ENCODE measurements around the gene ARHGAP15. TPM values are rescaled to one million over a fixed set of nuclear protein-coding genes. Genes with fewer than 3 reads are reported as not detected.

The ARHGAP15 gene
- total RNA-seq, 1 donor from 2014 or later = 0.51 TPM

DNA sequence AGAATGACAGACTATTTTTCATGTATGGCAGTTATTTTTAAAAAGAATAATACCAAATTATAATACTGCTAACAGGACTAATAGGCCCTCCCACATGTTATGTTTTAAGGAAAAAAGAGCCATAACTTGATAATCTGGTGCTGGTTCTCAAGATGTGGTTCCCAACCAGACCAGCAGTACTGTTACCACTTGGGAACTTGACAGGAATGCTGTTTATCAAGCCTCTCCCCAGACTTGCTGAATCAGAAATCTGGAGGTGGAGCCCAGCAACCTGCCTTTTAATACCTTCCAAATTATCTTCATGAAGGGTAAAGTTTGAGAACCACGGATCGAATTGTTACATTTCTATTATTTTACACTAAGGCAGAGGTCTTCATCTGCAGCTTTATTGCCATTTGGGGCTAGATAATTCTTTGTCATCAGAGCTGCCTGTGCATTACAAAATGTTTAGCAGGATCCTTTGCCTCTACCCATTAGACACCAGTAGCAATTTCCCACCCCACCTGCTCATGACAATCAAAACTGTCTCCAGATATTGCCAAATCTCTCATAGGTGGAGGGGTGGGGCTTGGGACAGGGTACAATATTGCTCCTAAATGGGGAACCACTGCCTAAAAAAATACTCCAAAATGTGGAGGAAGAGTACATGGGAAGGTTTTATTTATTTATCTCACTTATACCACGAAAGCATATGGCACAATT is 629.6 kb downstream of the ARHGAP15 start:
- peaks cover 38% of the 10 kb centered on the region for H3K4me1 Mint-ChIP-seq
- no peaks in the 10 kb centered on the region for H3K27me3 Mint-ChIP-seq (ENCODE audit: low read depth)
- no peak for DNase-seq (ENCODE audit: low spot score in 2 of 2, unreplicated experiment in 2 of 2)
- no peak overlapping the region for H3K4me3 Mint-ChIP-seq
- TF ChIP-seq, protein P1, sequence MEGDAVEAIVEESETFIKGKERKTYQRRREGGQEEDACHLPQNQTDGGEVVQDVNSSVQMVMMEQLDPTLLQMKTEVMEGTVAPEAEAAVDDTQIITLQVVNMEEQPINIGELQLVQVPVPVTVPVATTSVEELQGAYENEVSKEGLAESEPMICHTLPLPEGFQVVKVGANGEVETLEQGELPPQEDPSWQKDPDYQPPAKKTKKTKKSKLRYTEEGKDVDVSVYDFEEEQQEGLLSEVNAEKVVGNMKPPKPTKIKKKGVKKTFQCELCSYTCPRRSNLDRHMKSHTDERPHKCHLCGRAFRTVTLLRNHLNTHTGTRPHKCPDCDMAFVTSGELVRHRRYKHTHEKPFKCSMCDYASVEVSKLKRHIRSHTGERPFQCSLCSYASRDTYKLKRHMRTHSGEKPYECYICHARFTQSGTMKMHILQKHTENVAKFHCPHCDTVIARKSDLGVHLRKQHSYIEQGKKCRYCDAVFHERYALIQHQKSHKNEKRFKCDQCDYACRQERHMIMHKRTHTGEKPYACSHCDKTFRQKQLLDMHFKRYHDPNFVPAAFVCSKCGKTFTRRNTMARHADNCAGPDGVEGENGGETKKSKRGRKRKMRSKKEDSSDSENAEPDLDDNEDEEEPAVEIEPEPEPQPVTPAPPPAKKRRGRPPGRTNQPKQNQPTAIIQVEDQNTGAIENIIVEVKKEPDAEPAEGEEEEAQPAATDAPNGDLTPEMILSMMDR (IDR thresholded peaks at IDR 0.05; ENCODE audit: unreplicated experiment) = no peak
- H3K36me3 Mint-ChIP-seq = no peaks in the 10 kb centered on the region
- H3K9me3 Mint-ChIP-seq = no peaks in the 10 kb centered on the region
- no peak overlapping the region for H3K27ac Mint-ChIP-seq

DNA sequence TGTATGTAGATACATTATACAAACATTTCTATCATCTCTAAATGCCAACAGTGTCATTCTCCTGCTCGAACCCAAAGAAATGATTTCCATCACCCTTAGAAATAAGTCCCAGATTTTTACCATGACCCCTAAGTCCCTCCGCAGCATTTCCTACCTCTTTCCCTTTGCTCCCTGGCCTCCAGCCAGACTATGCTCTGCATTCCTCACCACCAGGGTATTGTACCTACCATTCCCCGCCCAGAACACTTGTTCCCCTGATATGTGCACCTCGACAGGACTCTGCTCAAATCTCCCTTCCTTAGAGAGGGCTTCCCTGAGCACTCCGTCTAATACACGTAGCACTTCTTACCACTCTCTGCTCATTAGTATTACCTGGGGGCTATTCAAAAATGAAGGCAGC is 630.2 kb downstream of the ARHGAP15 start:
- no peaks in the 10 kb centered on the region for H3K27me3 Mint-ChIP-seq (ENCODE audit: low read depth)
- H3K9me3 Mint-ChIP-seq = no peaks in the 10 kb centered on the region
- no peak overlapping the region for H3K4me3 Mint-ChIP-seq
- DNase-seq (ENCODE audit: low spot score in 2 of 2, unreplicated experiment in 2 of 2) = no peak
- peaks cover 33% of the 10 kb centered on the region for H3K4me1 Mint-ChIP-seq
- H3K27ac Mint-ChIP-seq = no peak overlapping the region
- TF ChIP-seq, protein P1 (IDR thresholded peaks at IDR 0.05; ENCODE audit: unreplicated experiment) = no peak
- no peaks in the 10 kb centered on the region for H3K36me3 Mint-ChIP-seq

DNA sequence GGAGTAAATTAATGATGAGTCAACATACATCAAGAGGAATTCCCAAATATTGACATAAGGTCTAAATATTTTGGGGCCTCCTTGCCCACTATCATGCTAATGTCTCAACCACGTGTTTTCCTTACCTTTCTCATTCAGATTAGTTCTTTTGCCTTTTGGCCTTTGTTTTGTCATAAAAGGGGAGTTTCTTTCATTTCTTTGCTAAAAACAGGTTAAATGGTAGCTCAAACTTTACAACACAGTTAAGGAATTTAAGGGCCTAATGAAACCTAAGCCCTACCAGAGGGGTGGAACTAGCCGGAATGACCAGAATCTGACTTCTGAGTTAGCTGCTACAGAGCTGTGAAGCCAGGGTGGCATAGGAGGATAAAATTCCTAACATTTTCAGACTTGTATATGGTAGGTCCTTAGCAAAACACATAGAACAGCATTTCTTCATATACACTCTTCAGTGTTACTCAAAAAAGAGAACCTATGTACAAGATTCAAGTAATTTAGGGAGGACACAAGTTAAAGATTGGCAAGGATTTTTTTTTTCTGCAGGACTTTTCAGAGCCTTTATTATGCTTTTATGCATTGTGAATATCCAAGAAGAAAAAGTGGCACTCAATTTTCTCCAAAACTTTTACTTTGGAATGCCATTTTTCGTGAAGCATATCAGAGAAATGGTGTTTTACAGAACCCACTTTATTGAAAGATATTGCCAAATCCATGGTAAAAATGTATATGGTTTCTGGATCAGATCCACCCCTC is 633.1 kb downstream of the ARHGAP15 start:
- no peak overlapping the region for H3K4me3 Mint-ChIP-seq
- no peaks in the 10 kb centered on the region for H3K36me3 Mint-ChIP-seq
- H3K9me3 Mint-ChIP-seq = no peaks in the 10 kb centered on the region
- DNase-seq (ENCODE audit: low spot score in 2 of 2, unreplicated experiment in 2 of 2) = no peak
- TF ChIP-seq, protein P1 (IDR thresholded peaks at IDR 0.05; ENCODE audit: unreplicated experiment) = no peak
- no peak overlapping the region for H3K27ac Mint-ChIP-seq
- peaks cover 20% of the 10 kb centered on the region for H3K4me1 Mint-ChIP-seq
- no peaks in the 10 kb centered on the region for H3K27me3 Mint-ChIP-seq (ENCODE audit: low read depth)

DNA sequence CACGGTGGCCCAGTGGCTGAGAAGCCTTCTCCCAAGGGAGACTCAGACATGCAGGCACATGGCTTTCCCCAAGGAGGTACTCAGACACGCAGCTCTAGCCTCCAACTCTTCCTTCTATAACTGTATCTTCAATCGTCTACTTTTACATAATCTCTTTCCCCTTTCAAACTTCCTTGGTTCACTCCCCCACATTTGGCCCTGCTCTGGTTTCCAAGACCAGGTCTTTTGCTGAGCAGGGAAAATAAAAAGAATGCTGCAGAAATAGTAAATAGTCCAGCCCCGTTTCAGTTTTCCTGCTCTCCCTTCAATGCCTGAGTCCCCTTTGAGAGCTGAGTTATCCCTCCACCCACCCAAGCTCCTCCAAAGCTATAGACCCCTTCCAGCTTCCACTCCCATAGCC is 635.0 kb downstream of the ARHGAP15 start:
- TF ChIP-seq, protein P1 (IDR thresholded peaks at IDR 0.05; ENCODE audit: unreplicated experiment) = no peak
- DNase-seq (ENCODE audit: low spot score in 2 of 2, unreplicated experiment in 2 of 2) = no peak

DNA sequence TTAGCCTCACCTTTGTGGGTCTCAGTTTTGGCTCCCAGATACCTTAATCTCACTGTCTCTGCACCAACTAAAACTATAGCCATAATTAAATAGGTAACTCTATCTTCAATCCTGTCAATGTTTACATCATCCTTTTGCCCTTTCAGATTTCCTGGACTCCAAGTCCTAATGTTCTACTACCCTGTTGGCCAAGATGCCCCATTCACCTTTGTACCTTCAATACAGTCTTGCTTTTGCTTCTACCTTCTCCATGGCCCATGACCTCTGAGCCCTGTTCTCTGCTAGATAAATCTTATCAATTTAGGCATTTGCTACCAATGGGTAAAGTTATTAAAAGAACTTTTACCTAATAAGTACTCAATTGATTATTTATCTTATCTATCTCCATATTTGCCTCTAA is 635.5 kb downstream of the ARHGAP15 start:
- H3K4me3 Mint-ChIP-seq = no peak overlapping the region
- no peaks in the 10 kb centered on the region for H3K27me3 Mint-ChIP-seq (ENCODE audit: low read depth)
- H3K4me1 Mint-ChIP-seq = peaks cover 5% of the 10 kb centered on the region
- H3K9me3 Mint-ChIP-seq = no peaks in the 10 kb centered on the region
- no peak for DNase-seq (ENCODE audit: low spot score in 2 of 2, unreplicated experiment in 2 of 2)
- no peak overlapping the region for H3K27ac Mint-ChIP-seq
- no peaks in the 10 kb centered on the region for H3K36me3 Mint-ChIP-seq
- TF ChIP-seq, protein P1 (IDR thresholded peaks at IDR 0.05; ENCODE audit: unreplicated experiment) = no peak

More for the DNA sequence above, 635.0 kb downstream of the ARHGAP15 start:
- Mint-ChIP-seq H3K27ac (no peak overlapping the region), H3K27me3 (ENCODE audit: low read depth) (no peaks in the 10 kb centered on the region), H3K4me3 (no peak overlapping the region), H3K36me3 (no peaks in the 10 kb centered on the region), H3K4me1 (peaks cover 9% of the 10 kb centered on the region), H3K9me3 (no peaks in the 10 kb centered on the region)

Data from mesothelial cell of epicardium (in vitro differentiated cells).